Retina (tissue), 1 donor: ENCODE results near the gene AGTPBP1.

Source experiments
- DNase-seq: peaks from one replicate; pipeline ENCODE4 v3.0.0-alpha.2; 2016

Gene AGTPBP1

DNA sequence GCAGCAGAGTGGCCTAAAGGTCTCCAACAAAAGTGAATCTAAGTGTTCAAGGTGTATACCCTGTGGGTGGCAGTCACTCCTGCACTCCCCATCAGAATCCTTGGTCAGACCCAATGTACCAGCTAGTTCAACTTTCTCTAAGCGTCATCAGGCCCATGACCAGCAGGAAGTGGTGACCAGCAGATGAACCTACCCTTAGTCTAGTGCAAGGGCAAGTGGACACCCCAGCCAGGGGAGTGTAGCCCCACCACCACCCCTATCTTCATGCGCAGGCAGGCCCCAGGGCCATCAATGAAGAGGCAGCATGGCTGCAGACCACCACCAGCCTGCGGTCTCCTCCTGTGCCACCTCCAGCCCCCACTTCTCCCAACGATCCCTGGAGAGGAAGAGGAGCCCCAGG is 213.1 kb downstream of the AGTPBP1 start:
- DNase-seq = no peak

DNA sequence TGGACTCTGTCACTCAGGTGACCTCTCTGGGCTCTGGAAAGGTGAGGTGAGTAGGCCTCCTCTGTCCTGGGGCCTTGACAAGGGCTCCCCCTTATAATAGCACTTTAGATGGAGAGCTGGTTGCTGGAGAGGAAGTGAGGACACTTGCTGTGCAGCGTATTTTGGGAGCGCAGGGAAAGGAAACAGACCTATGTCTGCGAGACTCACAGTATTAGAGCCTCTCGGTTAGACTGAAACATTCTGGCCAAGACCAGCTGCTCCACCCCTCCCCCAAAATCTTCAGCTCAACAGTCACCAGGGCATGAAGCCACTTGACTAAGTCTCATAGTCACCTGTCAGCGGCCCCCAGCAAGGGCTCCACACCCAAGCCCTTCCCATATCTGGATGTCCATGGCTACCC is 213.6 kb downstream of the AGTPBP1 start:
- DNase-seq = no peak

DNA sequence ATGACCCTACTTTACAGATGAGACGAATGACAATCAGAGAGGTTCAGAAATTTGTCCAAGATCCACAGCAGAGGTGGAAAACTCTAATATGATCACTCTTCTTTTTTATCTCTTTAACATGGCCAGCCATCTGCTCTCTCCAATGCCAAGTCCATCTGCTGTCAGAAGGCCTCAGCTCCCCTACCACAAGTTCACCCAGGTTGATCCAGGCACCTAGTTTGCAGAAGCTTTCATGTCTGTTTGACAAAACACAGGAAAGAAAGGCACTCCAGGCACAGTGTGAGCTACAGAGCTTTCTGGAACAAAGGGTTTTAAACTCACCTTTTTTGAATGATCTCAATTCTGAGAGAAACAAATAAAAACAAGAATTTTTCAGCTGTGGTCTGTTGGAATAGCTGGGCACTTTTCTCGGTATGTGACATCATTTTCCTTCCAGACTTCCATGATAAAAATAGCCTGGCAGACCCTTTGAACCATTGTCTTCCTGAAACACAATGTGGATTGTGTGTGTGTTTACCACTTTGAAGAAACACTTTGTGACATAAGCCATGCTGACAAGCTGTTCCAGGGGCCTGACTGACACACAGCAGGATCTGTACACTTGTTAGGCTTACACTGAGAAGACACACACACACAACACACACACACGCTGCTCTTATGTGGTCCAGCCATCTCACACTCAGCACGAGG is 214.3 kb downstream of the AGTPBP1 start:
- DNase-seq = peak; percentile 22

DNA sequence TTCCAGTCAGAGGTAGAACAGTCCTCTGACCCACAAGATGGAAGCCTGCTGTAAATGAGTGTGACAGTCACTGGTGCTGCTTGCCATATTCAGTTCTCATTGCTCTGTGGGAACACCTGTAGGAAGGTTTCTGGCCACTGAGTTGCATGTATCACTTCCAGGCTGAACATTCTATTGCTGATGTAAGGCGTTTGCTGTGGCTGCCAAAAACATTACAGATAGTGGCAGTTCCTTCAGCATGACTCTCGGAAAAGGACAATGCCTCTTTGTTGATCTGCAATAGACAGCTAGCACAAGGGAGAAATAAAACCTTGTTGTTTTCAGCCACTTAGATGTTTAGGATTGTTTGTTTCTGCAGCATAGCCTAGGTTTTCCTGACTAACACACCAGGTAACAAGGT is 217.2 kb downstream of the AGTPBP1 start:
- DNase-seq = no peak

DNA sequence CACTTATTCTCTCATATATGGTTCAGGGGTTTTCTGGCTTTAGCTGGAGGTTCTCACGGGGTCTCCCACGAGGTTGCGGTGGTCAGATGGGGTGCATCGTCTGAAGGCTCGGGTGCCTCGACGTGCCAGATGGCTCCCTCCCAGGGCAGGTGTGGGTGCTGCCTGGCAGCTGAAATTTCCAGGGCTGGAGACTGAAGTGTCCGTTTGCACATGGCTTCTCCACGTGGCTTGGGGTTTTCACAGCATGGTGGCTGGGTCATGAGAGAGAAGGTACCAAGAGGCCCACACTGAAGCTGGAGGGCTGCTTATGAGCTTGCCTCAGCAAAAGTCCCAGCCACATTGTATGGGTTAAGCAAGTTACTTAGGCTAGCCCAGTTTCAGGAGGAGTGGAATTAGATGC is 218.6 kb downstream of the AGTPBP1 start:
- DNase-seq = no peak

DNA sequence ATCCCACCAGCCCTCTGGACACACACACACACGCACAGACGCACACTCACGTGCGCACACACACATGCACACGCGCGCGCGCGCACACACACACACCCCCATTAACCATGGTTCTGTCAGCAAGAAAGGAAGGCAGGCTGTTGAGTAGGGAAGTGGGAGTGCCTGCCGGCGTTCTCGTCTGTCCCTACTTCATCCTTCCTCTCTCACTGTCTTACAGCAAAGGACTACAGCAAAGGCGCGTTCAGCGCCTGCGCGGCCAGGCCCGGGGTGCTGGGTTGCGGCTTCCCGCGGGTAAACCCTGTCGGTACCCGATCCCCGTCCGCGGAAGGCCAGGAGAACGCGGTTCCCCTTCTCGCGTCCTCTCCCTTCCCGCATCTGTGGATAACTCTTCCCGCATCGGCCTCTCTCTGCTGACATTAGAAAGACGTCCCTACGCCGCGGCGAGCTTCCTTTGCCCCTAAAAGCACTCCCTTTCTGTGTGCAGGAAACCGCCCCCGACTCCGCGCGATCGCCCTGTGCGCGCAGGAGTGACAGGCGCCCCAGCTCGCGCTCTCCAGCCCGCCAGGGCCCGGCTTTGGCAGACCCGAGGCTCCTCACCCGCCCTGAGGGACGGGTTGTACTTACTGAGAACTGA is 219.2 kb downstream of the AGTPBP1 start:
- peak; percentile 92 for DNase-seq

DNA sequence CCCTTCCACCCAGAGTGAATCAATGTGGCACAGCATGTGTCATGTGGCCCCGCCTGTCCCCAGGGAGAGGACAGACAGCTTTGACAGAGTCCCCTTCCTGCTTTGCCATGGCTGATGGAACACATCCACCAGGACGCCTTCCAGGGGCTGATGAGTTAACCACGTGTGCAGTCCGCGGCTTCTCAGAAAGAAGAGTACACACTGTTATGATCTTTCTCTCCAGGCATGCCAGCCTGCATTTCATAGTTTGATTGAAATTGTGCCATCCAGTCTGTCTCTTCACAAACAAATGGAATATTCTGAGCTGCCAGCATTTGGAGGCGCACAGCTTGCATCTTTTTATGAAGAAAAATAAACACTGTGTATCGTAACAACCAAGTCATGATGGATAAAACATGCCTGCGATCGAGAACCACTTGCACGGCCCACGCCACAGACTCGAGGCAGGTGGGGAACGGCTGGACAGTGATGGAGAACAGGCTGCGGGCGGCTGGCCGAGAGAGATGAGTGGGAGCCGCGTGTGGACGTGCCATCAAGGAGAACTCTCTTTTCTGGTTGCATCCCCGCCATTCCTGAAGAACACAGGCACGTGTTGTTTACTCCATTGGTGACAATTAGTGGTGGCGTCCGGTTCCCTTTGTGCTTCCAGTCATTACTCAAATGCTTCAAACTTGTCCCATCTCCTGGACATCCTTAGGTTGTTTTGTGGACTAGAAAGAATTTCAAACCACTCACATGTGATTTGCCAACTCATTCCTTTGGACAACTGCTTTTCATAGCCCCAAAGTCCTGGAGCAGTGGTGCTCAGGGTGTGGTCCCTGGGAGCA is 220.2 kb downstream of the AGTPBP1 start:
- DNase-seq = no peak

DNA sequence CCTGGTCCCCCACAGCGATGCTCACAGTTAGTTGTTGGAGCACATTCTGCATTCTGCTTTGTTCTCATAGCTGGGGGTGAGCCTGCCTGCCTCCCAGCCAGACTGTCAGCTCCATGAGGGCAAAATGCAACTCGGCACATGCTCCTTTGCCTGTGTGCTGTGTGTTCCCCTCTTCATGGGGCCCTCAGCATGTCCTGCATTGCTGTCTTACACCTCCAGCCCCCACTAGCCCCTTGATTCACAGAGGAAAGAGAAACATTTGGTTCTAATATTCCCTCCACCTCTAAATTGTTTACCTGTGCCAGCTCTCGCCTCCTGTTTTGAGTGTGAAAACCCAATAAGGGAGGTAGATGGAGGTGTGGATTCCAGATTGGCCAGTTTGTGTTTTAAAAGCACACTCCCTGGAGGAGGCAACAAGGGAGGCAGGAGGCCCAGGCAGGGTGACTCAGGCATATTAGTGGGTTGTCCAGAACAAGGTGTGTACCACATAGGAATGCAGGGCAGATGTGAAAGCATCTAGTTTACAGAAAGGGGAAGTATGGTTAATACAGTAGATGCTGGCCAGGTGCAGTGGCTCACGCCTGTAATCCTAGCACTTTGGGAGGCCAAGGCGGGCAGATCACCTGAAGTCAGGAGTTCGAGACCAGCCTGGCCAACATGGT is 224.6 kb downstream of the AGTPBP1 start:
- no peak for DNase-seq

DNA sequence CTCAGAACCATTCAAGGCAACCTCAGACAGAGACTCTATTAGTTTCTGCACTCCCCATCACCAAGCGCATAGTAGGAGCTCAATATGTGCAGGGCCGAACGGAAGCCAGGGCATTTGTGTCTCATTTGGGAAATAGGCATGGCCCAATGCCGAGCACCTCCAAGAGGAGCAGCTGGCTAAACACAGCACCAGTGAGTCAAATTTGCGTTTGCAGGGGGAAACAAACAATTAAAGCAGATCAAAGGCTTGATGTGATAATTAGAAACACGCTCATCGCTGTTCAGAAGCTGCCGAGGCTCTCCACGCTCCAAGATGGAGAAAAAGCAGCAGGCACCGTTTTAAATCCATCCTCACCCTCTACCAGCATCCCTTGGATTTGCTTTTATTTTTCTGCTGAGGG is 225.3 kb downstream of the AGTPBP1 start:
- no peak for DNase-seq

DNA sequence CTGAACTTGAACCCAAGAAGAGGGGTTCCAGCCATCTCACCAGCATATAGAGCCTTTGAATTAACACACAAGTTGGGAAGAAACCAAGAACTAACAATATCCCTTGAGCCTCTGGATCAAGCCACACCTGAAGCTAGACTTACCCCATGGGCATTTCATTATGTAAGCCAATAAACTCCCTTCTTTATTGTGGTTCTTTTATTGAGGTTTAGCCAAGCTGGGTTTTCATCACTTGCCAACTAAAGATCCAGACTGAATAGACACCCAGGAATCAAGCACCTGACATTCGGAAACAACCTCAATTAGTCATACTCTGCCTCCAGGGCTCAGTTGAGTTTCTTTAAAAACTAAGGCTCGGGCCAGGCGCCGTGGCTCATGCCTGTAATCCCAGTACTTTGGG is 226.7 kb downstream of the AGTPBP1 start:
- DNase-seq = no peak

DNA sequence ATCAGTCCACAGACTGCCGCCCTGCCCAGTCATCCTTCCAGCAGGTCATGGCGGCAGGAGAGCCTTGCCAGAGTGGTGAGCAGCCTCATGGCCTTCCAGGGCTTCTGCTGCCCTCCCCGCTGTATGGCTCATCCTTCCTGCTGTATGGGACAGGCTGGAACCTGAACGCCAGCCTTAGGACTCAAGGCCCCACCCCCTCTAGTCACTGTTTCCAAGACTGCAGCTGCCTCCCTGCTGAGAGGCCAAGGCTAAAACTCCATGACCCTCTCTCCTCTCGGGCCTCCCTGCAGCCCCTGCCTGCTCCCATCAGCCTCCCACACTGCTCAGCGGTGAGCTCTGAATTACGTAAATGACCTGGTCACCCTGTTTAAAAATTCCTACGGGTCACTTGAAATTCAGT is 227.5 kb downstream of the AGTPBP1 start:
- DNase-seq = peak; percentile 15

DNA sequence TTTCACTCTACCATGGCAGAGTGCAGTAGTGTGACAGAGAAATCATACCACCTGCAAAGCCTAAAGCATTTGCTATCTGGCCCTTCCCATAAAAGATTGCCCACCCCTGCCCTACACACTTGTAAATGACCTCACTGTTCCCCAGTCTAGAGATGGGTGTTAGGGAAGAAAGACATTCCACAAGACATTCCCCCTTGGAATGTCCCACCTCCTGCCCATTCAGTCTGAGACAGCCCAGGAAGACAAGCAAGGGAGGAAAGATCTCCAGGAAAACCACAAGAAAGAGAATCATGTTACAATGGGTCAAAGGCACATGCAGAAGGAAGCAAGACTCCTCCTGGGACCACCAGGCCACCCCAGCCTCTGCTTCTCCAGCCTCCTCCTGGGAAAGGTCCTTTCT is 230.0 kb downstream of the AGTPBP1 start:
- DNase-seq = no peak

DNA sequence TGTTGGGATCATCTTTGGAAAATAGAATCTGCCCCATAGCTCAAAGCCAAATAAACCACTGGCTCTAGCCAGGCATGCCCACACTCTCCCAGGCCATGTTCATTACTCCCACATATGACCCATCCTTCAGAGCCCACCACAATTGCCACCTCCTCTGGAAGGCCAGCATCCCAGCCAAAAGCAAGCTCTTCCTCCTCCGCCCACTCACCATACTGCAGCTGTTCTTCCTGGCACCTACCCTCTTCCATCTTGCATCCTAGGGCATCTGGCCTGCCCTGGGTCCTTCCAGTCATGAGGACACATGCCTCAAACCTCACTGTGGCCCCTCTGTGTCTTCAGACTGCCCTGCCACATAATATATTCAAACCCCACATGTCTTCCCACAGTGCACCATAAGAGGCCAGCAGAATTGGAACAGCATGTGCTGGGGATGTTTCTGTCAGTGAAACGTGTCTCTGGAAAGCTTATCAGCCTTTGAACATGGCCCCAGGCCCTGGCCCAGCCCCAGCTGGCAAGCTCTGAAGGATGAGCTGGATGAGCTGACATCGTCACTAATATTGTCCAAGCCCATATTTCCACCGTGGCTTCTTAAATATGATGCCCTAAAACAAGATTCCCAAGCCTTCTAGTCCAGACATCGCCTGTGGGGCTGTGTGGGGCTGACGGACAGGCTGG is 230.8 kb downstream of the AGTPBP1 start:
- no peak for DNase-seq

DNA sequence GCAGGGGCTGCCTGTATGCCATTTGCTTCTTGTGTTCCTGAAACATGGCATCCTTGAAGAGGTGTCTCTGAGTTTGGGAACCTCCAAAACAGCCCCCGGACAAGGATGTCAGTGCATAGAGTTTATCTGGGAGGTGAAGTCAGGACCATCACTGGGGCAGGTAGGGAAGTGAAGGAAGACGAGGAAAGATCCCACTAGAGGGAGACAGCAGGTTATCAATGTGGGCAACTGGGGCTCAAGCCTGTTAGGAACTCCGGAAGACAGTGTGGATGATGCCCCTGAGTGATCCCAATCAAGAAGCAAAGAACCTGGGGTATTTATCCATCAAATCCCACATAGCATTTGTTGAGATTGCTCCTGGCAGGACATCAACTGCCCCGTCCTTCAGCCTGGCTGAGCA is 233.1 kb downstream of the AGTPBP1 start:
- DNase-seq = no peak

DNA sequence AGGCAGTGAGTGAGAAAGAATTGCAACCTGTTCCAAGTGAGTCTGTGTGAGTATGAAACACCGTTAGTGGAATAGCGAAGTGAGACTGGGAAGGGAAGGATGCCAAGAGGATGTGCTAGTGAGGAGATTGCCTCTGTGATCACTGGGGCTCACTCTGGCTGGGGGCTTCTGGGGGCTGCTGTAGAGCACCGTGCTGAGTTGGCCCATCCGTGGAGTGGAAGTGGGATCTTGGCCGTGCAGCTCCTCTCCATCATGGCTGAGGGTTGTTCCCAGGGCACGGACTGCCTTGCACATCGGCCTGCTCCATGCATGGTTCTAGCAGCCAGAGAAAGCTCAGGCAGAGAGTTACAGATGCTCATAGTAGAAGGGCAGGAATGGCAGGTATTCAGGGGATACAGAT is 236.1 kb downstream of the AGTPBP1 start:
- no peak for DNase-seq

DNA sequence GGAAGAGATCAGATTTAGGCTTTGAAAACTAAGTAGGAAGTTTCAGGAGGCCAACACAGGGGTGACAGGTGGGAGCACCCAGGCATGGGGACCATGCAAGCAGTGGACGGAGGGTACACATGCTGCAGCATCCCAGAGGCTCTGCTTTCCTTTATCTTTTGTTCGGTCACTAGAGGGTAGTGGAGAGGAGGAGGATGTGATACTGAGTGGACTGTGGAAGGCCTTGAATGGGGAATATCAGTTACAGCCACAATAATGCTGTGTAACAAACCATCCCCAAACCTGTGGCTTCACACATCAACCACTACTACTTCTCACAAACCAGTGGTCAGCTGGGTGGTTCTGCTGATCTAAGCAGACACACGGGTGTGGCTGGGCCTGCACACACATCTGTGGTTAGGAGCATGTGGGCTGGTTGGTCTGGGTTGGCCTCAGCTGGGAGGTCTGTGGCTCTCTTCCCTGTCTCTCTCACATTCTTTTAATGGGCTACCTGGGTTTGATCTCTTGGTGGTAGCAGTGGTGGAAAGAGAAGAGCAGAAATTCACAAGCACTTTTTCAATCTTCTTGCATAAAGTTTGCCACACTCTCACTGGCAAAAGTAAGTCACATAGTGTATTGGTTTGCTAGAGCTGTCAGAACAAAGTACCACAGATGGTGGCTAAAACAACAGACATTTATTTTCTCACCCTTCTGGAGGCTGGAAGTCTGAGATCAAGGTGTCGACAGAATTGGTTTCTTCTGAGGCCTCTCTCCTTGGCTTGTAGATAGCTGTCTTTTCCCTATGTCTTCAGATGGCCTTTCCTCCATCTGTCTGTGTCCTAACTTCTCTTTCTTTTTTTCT is 238.7 kb downstream of the AGTPBP1 start:
- no peak for DNase-seq

DNA sequence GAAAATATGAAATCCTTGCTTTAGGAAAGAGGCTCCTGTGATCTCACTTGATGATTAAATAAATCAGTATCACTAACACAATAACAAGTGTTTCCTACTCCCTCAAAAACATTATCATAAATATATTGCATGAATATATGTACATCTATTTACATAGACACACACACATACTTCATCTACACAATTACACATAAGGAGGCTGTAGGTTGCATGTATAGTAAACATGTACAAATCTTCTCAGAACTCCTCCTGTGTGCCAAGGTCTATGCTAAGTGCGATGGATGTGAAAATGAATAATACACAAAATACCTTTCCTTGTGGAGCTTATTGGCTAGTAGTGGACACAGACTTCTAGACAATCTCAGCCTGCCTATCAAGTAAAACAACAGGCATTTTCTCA is 239.9 kb downstream of the AGTPBP1 start:
- DNase-seq = no peak

DNA sequence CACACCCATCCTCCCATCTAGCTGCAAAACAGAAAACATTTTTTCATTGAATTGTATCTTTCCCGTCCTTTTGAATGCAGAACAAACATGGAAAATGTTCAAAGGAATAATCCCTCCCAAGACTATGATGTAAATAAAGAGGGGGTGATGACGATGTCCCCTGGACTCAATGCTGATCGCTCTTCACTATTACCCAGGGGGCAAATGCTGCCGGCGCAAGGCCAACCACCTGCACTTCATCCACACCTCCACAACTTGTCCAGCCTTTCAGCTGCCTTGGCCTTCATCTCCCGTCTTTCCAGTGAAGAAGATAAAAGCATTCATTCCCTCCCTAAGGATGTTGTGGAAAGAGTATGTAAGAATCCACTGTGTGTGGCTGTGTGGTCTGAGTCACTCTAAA is 240.3 kb downstream of the AGTPBP1 start:
- DNase-seq = no peak
